HEK293T (cell line): ENCODE results near the gene FBXL16.

Source experiments
- ELF4 ChIP-seq: fragments of 450-650 bp; IDR thresholded peaks from 2 replicates; pipeline ENCODE4 v1.6.1; 2017; ENCODE audit warnings: antibody characterized with exemption
- FOXK2 ChIP-seq: fragments of 450-650 bp; IDR thresholded peaks from 2 replicates; pipeline ENCODE4 v1.6.1; 2016; ENCODE audit warnings: mild to moderate bottlenecking
- LEF1 ChIP-seq: fragments of 450-650 bp; IDR thresholded peaks from 2 replicates; pipeline ENCODE4 v1.6.1; 2017; ENCODE audit warnings: mild to moderate bottlenecking, borderline replicate concordance
- PKNOX1 ChIP-seq: fragments of 450-650 bp; IDR thresholded peaks from 2 replicates; pipeline ENCODE4 v1.6.1; 2016

- no peak for TF ChIP-seq PKNOX1
- TF ChIP-seq LEF1, result no peak
- TF ChIP-seq ELF4, result no peak
- TF ChIP-seq FOXK2, result no peak
These were observed 25.6 kb downstream of the FBXL16 start, which contains the start of gene STUB1 for GRCh38 chr16:679814-680624.
